ENCODE results near the gene USP3.
"Not testable (repeated sequence)": the region's sequence is repeated elsewhere in the genome, so short reads cannot be mapped to it uniquely, and the experiment has no call there.

The USP3 gene

DNA sequence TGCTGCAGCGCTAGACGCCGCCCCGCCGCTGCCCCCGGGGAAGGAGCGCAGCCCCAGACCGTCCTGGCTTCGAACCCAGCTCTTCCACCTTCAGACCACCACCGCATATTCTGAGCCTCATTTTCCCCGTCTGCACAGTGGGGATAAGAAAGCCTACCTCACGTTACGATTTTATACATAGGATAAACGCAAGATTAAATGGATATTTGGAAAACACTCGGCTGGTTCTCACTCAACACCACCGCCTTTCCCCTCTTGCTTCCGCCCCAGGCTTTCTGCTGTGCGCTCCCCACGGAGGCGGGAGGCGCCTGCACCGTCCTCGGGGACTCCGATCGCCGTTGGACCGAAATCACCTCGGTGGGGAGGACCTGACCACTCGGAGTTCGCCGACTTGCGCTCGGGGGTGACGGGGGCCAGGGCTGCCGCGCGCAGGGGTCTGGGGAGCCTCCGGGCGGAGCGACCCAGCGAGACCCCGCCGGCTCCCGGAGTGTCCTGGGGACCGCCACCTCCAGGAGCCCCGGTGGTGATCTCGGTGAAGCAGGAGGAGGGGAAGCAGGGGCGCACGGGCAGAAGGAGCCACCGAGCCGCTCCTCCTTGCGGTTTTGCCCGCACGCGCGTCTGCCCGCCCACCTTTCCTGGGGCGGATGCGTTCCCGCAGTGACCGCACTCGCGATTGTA lies 96.8 kb downstream of the USP3 start:
- Mint-ChIP-seq H3K9me3 (ENCODE audit: low read depth) (no peaks in the 10 kb centered on the region), H3K36me3 (no peaks in the 10 kb centered on the region), H3K27me3 (no peaks in the 10 kb centered on the region), H3K4me1 (ENCODE audit: low read depth) (peaks cover 66% of the 10 kb centered on the region), H3K27ac (peak overlapping the region; percentile 93), H3K4me3 (peak overlapping the region; percentile 94)

DNA sequence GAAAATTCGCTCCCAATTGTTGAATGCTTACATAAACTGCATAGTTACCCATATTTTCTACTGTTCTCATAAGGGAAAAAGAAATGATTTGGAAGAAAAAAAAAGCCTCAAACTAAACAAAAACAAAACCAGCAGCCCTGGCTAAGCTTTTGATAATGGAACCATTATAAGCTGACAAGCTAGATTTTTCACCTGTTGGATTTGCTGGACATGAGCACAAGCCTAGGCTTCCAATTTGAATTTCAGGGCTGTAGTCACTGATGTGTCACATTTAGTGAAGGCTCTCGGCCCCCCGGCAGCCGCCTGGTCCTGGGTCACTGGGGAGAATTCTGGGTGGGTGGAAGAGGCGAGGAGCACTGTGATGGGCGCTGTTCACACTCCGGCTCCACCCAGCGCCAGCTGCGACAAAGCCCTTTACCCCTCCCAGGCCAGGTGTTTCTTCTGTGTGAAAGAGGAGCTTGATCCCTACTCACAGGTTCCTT lies 97.4 kb downstream of the USP3 start:
- Mint-ChIP-seq H3K27me3 (no peaks in the 10 kb centered on the region), H3K4me3 (peak overlapping the region; percentile 94), H3K4me1 (ENCODE audit: low read depth) (peaks cover 64% of the 10 kb centered on the region), H3K27ac (peak overlapping the region; percentile 93), H3K36me3 (no peaks in the 10 kb centered on the region), H3K9me3 (ENCODE audit: low read depth) (no peaks in the 10 kb centered on the region)

DNA sequence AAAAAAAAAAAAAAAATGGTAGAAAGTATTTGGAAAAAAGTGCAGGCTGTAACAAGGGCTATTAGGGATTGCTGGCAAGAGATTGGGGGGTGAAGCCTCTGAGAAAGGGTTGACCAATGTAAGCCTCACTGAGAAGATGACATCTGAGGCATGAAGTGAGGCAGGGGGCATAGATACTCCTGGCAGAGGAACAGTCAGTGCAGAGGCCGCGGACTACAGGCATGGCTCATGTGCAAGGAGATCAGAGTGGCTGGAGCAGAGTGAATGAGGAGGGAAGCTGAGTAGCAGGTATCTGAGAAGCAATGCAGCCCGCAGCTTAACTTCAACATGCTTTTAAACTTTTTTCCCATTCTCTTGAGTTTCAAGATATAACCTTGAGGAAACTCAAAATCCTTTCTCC lies 98.2 kb downstream of the USP3 start:
- no peaks in the 10 kb centered on the region for H3K9me3 Mint-ChIP-seq (ENCODE audit: low read depth)
- H3K27me3 Mint-ChIP-seq, result no peaks in the 10 kb centered on the region
- H3K4me3 Mint-ChIP-seq, result peak overlapping the region; percentile 64
- peak overlapping the region; percentile 59 for H3K27ac Mint-ChIP-seq
- H3K36me3 Mint-ChIP-seq, result no peaks in the 10 kb centered on the region
- peaks cover 60% of the 10 kb centered on the region for H3K4me1 Mint-ChIP-seq (ENCODE audit: low read depth)

- Mint-ChIP-seq H3K36me3 (peaks cover under 1% of the 10 kb centered on the region), H3K9me3 (ENCODE audit: low read depth) (no peaks in the 10 kb centered on the region), H3K4me1 (ENCODE audit: low read depth) (peaks cover 58% of the 10 kb centered on the region), H3K27ac (no peak overlapping the region), H3K4me3 (peak overlapping the region; percentile 64), H3K27me3 (no peaks in the 10 kb centered on the region)
Measured at GRCh38 chr15:63603516-63603915, 99.1 kb downstream of the USP3 start.

- no peak overlapping the region for H3K4me3 Mint-ChIP-seq
- peak overlapping the region; percentile 94 for H3K27ac Mint-ChIP-seq
- H3K36me3 Mint-ChIP-seq, result peaks cover 5% of the 10 kb centered on the region
- H3K9me3 Mint-ChIP-seq (ENCODE audit: low read depth), result no peaks in the 10 kb centered on the region
- peaks cover 52% of the 10 kb centered on the region for H3K4me1 Mint-ChIP-seq (ENCODE audit: low read depth)
- no peaks in the 10 kb centered on the region for H3K27me3 Mint-ChIP-seq
Measured at GRCh38 chr15:63604281-63604680, 99.9 kb downstream of the USP3 start.

DNA sequence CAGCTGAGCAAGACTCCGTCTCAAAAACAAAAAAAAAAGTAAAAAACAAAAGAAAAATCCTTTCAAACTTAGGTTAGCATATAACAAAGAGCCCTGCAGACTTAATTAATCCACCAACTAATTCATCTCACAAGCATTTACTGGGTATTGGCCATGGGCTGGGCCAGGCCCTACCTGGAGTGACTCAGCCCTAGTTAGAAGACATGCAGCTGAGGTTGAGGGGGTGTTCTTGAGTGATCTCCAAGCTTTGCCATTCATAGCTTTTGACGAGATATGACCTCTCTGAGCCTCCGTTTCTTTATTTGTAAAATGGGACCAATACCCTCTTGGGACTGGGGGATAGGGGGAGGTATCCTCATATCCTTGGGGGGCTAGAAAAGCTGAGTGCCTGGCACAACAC lies 100.6 kb downstream of the USP3 start:
- no peak overlapping the region for H3K4me3 Mint-ChIP-seq
- H3K36me3 Mint-ChIP-seq, result peaks cover 6% of the 10 kb centered on the region
- H3K4me1 Mint-ChIP-seq (ENCODE audit: low read depth), result peaks cover 45% of the 10 kb centered on the region
- no peaks in the 10 kb centered on the region for H3K9me3 Mint-ChIP-seq (ENCODE audit: low read depth)
- peak overlapping the region; percentile 94 for H3K27ac Mint-ChIP-seq
- H3K27me3 Mint-ChIP-seq, result no peaks in the 10 kb centered on the region

DNA sequence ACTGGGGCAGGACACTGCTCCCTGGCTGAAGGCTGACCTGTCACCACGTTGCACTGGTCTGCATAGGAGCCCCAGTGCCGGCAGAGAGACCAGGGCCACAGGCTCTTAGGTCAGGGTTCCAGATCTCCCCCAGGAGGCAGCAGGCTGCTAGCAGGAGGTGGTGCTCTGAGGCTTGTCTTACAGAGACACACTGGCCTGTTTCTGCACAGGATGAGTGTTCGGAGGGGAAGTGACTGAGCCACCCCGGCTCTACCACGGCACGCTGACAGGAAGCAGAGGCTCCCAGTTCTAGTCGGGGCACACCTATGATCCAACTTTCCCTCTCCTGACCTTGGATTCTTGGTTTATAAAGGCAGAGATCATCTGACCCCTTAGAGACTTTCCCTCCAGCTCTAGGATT lies 101.4 kb downstream of the USP3 start:
- Mint-ChIP-seq H3K36me3 (peaks cover 8% of the 10 kb centered on the region), H3K27ac (peak overlapping the region; percentile 94), H3K9me3 (ENCODE audit: low read depth) (no peaks in the 10 kb centered on the region), H3K4me1 (ENCODE audit: low read depth) (peaks cover 51% of the 10 kb centered on the region), H3K4me3 (peak overlapping the region; percentile 30), H3K27me3 (no peaks in the 10 kb centered on the region)

DNA sequence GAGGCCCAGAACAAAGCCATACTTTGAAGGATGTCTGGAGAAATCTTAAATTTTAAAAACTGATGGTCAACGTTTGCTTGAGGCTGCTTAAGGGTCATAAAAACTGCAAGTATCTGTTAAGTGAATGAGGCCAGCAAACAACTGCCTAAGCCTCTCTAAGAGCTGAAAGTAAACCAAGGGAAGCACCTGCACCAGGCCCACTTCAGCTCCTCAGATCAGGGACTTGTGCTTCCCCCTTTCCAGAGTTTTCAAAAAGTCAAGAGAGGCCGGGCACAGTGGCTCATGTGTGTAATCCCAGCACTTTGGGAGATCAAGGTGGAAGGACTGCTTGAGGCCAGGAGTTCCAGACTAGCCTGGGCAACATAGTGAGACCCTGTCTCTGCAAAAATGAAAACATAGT lies 101.9 kb downstream of the USP3 start:
- H3K36me3 Mint-ChIP-seq, result peaks cover 10% of the 10 kb centered on the region
- peaks cover 56% of the 10 kb centered on the region for H3K4me1 Mint-ChIP-seq (ENCODE audit: low read depth)
- H3K27ac Mint-ChIP-seq, result peak overlapping the region; percentile 94
- H3K27me3 Mint-ChIP-seq, result no peaks in the 10 kb centered on the region
- H3K4me3 Mint-ChIP-seq, result no peak overlapping the region
- H3K9me3 Mint-ChIP-seq (ENCODE audit: low read depth), result no peaks in the 10 kb centered on the region

DNA sequence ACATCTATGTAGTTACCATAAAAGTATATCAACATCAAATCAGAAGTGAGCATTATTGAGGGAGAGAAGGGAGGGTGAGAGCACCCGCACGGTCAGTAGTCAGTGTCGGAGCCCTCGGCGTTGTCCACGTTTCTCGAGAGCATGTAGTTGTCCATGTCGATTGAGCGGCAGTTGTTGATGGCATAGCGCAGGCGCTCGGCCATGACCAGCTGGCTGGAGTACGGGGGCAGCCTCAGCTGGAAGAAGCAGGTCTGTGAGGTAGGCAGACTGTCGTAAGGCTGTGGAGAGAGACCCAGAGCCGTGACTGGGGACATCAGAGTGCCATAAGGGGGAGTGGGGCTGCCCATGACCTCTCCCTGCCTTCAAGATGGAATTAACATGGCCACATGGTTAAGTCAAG lies 104.6 kb downstream of the USP3 start:
- Mint-ChIP-seq H3K9me3 (ENCODE audit: low read depth) (no peaks in the 10 kb centered on the region), H3K4me1 (ENCODE audit: low read depth) (peaks cover 45% of the 10 kb centered on the region), H3K27ac (no peak overlapping the region), H3K36me3 (peaks cover 10% of the 10 kb centered on the region), H3K27me3 (no peaks in the 10 kb centered on the region), H3K4me3 (no peak overlapping the region)

DNA sequence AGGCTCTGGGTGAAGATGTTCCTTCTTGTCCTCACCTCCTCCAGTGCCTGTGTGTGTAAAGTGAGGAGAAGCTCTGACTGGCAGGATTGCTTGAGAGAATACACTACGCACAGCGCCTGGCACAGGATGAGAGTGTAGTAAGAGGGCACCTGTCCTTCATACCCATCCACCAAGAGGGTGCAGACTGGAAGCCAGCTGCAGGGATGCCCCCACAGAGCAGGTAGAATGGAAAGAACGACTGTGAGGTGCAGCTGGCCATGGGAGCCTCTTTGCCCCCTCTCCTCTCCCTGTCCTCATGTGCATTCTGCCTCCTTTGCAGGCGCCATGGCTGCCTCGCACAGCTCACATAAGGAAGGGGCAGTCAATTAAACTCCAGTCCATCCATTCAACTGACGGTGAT lies 105.1 kb downstream of the USP3 start:
- Mint-ChIP-seq H3K9me3 (ENCODE audit: low read depth) (no peaks in the 10 kb centered on the region), H3K27me3 (no peaks in the 10 kb centered on the region), H3K4me1 (ENCODE audit: low read depth) (peaks cover 43% of the 10 kb centered on the region), H3K27ac (peak overlapping the region; percentile 22), H3K4me3 (no peak overlapping the region), H3K36me3 (peaks cover 10% of the 10 kb centered on the region)

- peak overlapping the region; percentile 91 for H3K27ac Mint-ChIP-seq
- no peaks in the 10 kb centered on the region for H3K27me3 Mint-ChIP-seq
- peak overlapping the region; percentile 49 for H3K4me3 Mint-ChIP-seq
- no peaks in the 10 kb centered on the region for H3K9me3 Mint-ChIP-seq (ENCODE audit: low read depth)
- peaks cover 14% of the 10 kb centered on the region for H3K36me3 Mint-ChIP-seq
- peaks cover 34% of the 10 kb centered on the region for H3K4me1 Mint-ChIP-seq (ENCODE audit: low read depth)
Measured at GRCh38 chr15:63610209-63610841, 105.9 kb downstream of the USP3 start.

GRCh38 chr15:63611177-63611576 lies 106.8 kb downstream of the USP3 start:
- H3K4me1 Mint-ChIP-seq (ENCODE audit: low read depth), result peaks cover 26% of the 10 kb centered on the region
- H3K27me3 Mint-ChIP-seq, result no peaks in the 10 kb centered on the region
- H3K4me3 Mint-ChIP-seq, result no peak overlapping the region
- no peaks in the 10 kb centered on the region for H3K9me3 Mint-ChIP-seq (ENCODE audit: low read depth)
- H3K27ac Mint-ChIP-seq, result peak overlapping the region; percentile 91
- peaks cover 16% of the 10 kb centered on the region for H3K36me3 Mint-ChIP-seq

DNA sequence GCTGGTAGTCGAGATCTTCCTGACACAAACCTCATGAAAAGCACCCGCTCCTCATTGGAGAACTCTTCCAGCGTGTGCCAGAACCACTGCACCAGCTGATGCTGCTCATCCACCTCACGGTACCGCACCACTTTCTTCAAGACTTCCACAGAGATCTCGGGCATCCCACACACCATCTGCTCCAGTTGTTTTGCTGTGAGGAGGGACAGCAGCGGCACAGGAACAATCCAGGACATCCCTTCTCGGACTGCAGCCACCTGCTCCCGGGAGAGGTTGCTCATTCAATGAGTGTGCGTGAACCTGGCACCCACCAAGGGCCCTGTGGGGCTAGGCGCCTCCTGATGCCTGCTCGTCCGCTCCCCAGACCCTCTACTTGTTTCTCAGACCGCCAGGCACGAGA lies 107.9 kb downstream of the USP3 start:
- H3K27me3 Mint-ChIP-seq, result no peaks in the 10 kb centered on the region
- no peak overlapping the region for H3K4me3 Mint-ChIP-seq
- H3K9me3 Mint-ChIP-seq (ENCODE audit: low read depth), result no peaks in the 10 kb centered on the region
- H3K27ac Mint-ChIP-seq, result peak overlapping the region; percentile 74
- peaks cover 18% of the 10 kb centered on the region for H3K36me3 Mint-ChIP-seq
- H3K4me1 Mint-ChIP-seq (ENCODE audit: low read depth), result peaks cover 20% of the 10 kb centered on the region

DNA sequence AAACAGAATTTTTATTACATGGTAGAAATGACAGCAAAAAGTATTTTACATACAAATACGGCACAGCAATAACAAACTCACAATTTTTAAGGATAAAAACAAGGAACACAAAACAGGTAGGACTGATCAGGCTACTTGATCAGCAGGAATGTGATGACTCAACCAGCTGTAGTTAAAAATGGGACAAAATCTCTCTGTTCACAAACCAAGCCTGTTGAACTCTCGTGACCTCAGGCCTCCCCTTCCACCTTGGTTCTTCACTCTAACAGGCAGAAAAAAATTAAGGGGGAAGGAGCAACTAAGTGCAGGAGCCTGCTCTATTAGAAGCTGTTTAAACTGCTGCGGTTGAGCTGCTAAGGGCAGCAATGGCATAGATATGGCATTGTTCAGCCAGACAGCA lies 111.5 kb downstream of the USP3 start:
- H3K36me3 Mint-ChIP-seq, result peaks cover 16% of the 10 kb centered on the region
- peaks cover 10% of the 10 kb centered on the region for H3K4me1 Mint-ChIP-seq (ENCODE audit: low read depth)
- no peaks in the 10 kb centered on the region for H3K9me3 Mint-ChIP-seq (ENCODE audit: low read depth)
- no peak overlapping the region for H3K4me3 Mint-ChIP-seq
- H3K27ac Mint-ChIP-seq, result peak overlapping the region; percentile 5
- H3K27me3 Mint-ChIP-seq, result no peaks in the 10 kb centered on the region

GRCh38 chr15:63617147-63617546 lies 112.8 kb downstream of the USP3 start:
- peaks cover 15% of the 10 kb centered on the region for H3K36me3 Mint-ChIP-seq
- H3K4me3 Mint-ChIP-seq; H3K27me3 Mint-ChIP-seq; H3K4me1 Mint-ChIP-seq (ENCODE audit: low read depth); H3K9me3 Mint-ChIP-seq (ENCODE audit: low read depth); H3K27ac Mint-ChIP-seq: not testable (repeated sequence)

- not testable (repeated sequence) for H3K4me3 Mint-ChIP-seq; H3K27ac Mint-ChIP-seq; H3K27me3 Mint-ChIP-seq; H3K4me1 Mint-ChIP-seq (ENCODE audit: low read depth); H3K9me3 Mint-ChIP-seq (ENCODE audit: low read depth)
- peaks cover 15% of the 10 kb centered on the region for H3K36me3 Mint-ChIP-seq
Measured at GRCh38 chr15:63617627-63618026, 113.2 kb downstream of the USP3 start.

Measured in activated naive CD8-positive, alpha-beta T cell (primary cell).